H1 (cell line): ENCODE data around the gene SSX2IP. TPM values are rescaled to one million over a fixed set of nuclear protein-coding genes. Genes with fewer than 3 reads are reported as not detected.

Experiments used
- BCL11A ChIP-seq, 2 experiments: IDR thresholded peaks; one replicate each; pipeline ENCODE4 v1.6.1; 2011; ENCODE audit warnings: low read depth in 2 of 2, low read length in 2 of 2, mild to moderate bottlenecking in 2 of 2
- polyA plus RNA-seq, 7 experiments: library from polyadenylated mRNA; depleted of rRNA in 3 of 7; stranded (reverse) in 5 of 7; unstranded in 2 of 7; fragments of >200 nt in 5 of 7; fragments of 200-250 nt in 2 of 7; gene quantifications; 1 replicate in 5 of 7; 2 replicates in 1 of 7; 4 replicates in 1 of 7; pipeline versions ENCODE4 v1.2.1 to v1.2.3, GENCODE V29; 2011 to 2013; ENCODE audit warnings: missing spikeins in 2 of 7, mixed read lengths in 2 of 7
- total RNA-seq: library from RNA; stranded (reverse); fragmentation: NEBNext Ultra II Directional; extraction: Animal tissue kit (Norgen Biotek cat#: 25700); gene quantifications from 2 replicates; pipeline ENCODE4 v1.2.1, GENCODE V29; 2021

SSX2IP gene
- total and polyA plus RNA-seq, 2 of the 8 experiments (the other 6 are each of a cell fraction or from before 2014, with no cell fraction given) = 4.0 to 31.3 TPM

- TF ChIP-seq BCL11A (IDR thresholded peaks at IDR 0.05; ENCODE audit: low read depth in 2 of 2, low read length in 2 of 2) = no peak
Measured at GRCh38 chr1:84698151-84699110, 8.2 kb upstream of the SSX2IP start (continued).
